Measurements from ENCODE around the gene LY9.
"Not testable (repeated sequence)": the region's sequence is repeated elsewhere in the genome, so short reads cannot be mapped to it uniquely, and the experiment has no call there.

Gene LY9

DNA sequence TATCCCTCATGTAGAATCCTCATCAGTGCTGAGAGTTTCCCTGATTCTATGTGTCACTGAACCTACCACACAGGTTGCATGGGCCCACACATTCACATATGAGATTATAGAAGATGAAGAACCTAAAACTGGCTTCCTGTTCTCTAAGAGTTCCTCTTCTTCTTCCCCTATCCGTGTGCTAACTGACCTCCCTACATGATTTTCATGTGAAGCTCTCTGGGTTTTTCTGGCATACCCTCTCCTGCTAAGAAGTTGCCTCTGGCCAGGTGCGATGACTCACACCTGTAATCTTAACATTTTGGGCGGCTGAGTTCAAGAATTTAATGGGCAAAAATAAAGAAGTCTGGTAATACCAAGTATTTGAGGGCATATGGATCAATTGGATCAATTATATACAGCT is 72.2 kb downstream of the LY9 start:
- DNase-seq = no peak

DNA sequence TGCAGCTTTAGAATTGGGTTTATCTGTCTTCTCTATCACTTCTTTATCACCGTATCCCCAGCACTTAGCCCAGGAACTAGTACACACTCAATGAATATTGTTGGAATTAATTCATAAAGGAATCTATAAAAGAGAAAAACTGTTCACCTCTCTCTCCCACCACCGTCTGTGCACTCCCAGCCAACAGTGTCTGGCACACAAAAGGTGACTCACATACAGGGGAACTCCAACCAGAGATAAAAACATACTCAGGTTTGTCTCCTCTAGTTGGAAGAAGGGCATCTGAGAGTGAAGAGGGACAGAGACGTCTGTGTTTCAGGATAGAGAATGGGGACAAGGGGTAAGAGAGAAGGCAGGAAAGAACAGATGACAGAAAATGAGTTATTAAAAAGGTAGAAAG is 79.0 kb downstream of the LY9 start:
- DNase-seq = no peak

DNA sequence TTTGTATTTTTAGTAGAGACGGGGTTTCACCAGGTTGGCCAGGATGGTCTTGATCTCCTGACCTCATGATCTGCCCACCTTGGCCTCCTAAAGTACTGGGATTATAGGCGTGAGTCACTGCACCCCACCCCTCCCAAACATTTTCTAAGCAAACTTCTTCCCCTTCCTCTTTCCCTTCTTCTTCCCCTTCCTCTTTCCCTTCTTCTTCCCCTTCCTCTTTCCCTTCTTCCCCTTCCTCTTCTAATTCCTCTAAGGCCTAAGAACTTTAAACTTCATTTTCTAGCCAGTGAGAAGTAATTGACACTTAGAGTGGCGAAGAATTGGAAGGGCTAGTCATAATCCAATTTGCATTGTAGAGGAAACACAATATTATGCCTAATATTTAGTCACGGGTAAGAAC is 79.6 kb downstream of the LY9 start:
- not testable (repeated sequence) for DNase-seq

DNA sequence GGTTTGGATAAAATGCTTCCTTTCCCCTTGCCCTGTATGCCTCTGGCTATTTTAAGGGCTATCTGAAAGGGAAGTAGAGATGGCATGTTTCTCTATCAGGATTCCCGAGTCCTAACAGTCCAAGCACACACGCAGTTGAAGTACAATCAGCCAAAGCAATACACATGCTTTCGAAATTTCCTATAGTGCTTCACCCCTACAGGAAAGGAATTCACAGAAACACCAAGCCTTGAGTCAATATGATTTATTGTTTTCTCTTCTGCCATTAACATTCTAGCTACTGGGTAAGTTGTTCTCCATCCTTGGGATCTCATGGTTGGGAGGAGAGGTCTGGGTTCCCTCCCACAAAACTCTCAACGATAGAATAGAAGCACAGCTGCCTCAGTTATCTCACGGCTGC is 80.3 kb downstream of the LY9 start:
- DNase-seq = no peak

DNA sequence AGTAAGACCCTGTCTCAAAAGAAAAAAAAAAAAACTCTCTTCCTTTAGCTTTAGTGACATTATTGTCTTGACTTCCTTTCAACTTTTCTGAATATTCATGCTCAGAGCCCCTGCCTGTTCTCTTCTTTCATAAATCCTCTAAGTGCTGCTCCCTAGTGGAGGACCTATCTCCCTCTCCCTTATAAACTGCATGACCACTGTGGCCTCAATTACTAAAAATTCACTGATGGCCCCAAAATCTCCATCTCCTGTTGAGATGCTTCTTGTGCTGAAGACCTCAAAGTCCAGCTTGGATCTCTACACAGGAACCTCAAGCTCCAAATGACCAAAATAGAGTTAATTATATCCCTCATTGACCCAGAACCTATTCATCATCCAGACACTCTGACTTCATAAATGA is 81.2 kb downstream of the LY9 start:
- no peak for DNase-seq
